HEK293T (cell line): Measurements from ENCODE around the gene SYT7.

ENCODE experiments used
- CTCF ChIA-PET: fragments of 350-600 bp; formaldehyde crosslinking; extraction: SDS; loops from one replicate; lab custom pipeline; 2021; ENCODE audit warnings: antibody characterized with exemption, inconsistent platforms; lab: Yijun Ruan, JAX
- POLR2A ChIA-PET: fragments of 350-600 bp; formaldehyde crosslinking; extraction: SDS; loops from one replicate; lab custom pipeline; 2020; ENCODE audit warnings: antibody characterized with exemption, inconsistent platforms; lab: Yijun Ruan, JAX
- DNase-seq: peaks from one replicate; pipeline ENCODE4 v3.0.0; 2012; ENCODE audit warnings: mixed read lengths; ENCODE audit errors: extremely low spot score
- ARNT ChIP-seq: fragments of 450-650 bp; IDR thresholded peaks from 2 replicates; pipeline ENCODE4 v1.6.1; 2017; ENCODE audit warnings: mild to moderate bottlenecking
- BHLHE40 ChIP-seq: fragments of 450-650 bp; IDR thresholded peaks from 2 replicates; pipeline ENCODE4 v1.6.1; 2016; ENCODE audit warnings: mild to moderate bottlenecking, moderate library complexity, borderline replicate concordance
- CTBP1 ChIP-seq: fragments of 450-650 bp; IDR thresholded peaks from 2 replicates; pipeline ENCODE4 v1.6.1; 2016; ENCODE audit warnings: borderline replicate concordance
- ELF4 ChIP-seq: fragments of 450-650 bp; IDR thresholded peaks from 2 replicates; pipeline ENCODE4 v1.6.1; 2017; ENCODE audit warnings: antibody characterized with exemption
- FOXA1 ChIP-seq: fragments of 450-650 bp; IDR thresholded peaks from 2 replicates; pipeline ENCODE4 v1.6.1; 2016; ENCODE audit warnings: mild to moderate bottlenecking
- FOXK2 ChIP-seq: fragments of 450-650 bp; IDR thresholded peaks from 2 replicates; pipeline ENCODE4 v1.6.1; 2016; ENCODE audit warnings: mild to moderate bottlenecking
- FOXM1 ChIP-seq: fragments of 450-650 bp; IDR thresholded peaks from 2 replicates; pipeline ENCODE4 v1.6.1; 2017; ENCODE audit warnings: mild to moderate bottlenecking, borderline replicate concordance
- HDGF ChIP-seq: fragments of 450-650 bp; IDR thresholded peaks from 2 replicates; pipeline ENCODE4 v1.6.1; 2017; ENCODE audit warnings: antibody characterized with exemption, borderline replicate concordance
- L3MBTL2 ChIP-seq: fragments of 450-650 bp; conservative IDR thresholded peaks from 2 replicates; pipeline ENCODE4 v1.6.1; 2016; ENCODE audit warnings: mild to moderate bottlenecking
- LEF1 ChIP-seq: fragments of 450-650 bp; IDR thresholded peaks from 2 replicates; pipeline ENCODE4 v1.6.1; 2017; ENCODE audit warnings: mild to moderate bottlenecking, borderline replicate concordance
- NFRKB ChIP-seq: fragments of 450-650 bp; IDR thresholded peaks from 2 replicates; pipeline ENCODE4 v1.6.1; 2016; ENCODE audit warnings: mild to moderate bottlenecking, moderate library complexity
- SP1 ChIP-seq: fragments of 450-650 bp; IDR thresholded peaks from 2 replicates; pipeline ENCODE4 v1.6.1; 2017
- SUZ12 ChIP-seq: fragments of 450-650 bp; IDR thresholded peaks from 2 replicates; pipeline ENCODE4 v1.6.1; 2016; ENCODE audit warnings: mild to moderate bottlenecking
- TARDBP ChIP-seq: fragments of 450-650 bp; IDR thresholded peaks from 2 replicates; pipeline ENCODE4 v1.6.1; 2016
- ZNF384 ChIP-seq: fragments of 450-650 bp; IDR thresholded peaks from 2 replicates; pipeline ENCODE4 v1.6.1; 2016
- TF ChIP-seq, protein P1 (sequence below): fragments of 450-650 bp; IDR thresholded peaks from 2 replicates; pipeline ENCODE4 v1.6.1; 2016

The SYT7 gene

DNA sequence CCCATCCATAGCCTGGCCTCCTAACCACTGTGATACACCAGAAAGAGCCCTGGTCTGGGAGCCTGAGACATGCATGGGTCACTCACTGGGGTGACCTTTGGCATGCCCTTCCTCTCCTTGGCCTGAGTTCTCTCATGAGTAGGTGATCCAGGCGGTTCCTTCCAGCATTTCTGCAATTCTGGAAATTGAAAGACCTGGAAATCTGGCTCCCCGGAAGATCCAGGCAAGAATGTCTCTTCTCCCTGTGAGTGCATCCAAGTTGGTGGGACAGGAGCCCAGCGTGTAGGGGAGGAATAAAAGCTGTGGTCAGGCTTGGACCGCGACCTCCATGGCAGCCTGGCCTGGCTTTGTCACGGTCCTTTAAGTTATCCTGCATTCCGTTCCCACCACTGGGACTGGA lies 16.1 kb upstream of the SYT7 start:
- no peak for DNase-seq
- TF ChIP-seq, protein P1, sequence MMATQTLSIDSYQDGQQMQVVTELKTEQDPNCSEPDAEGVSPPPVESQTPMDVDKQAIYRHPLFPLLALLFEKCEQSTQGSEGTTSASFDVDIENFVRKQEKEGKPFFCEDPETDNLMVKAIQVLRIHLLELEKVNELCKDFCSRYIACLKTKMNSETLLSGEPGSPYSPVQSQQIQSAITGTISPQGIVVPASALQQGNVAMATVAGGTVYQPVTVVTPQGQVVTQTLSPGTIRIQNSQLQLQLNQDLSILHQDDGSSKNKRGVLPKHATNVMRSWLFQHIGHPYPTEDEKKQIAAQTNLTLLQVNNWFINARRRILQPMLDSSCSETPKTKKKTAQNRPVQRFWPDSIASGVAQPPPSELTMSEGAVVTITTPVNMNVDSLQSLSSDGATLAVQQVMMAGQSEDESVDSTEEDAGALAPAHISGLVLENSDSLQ, result no peak
- no peak for TF ChIP-seq LEF1
- TF ChIP-seq ELF4, result no peak
- TF ChIP-seq CTBP1, result no peak
- no peak for TF ChIP-seq FOXM1
- TF ChIP-seq FOXA1, result no peak
- TF ChIP-seq ZNF384, result no peak
- TF ChIP-seq HDGF, result no peak
- ChIA-PET CTCF (no interaction called here), POLR2A (no interaction called here)

DNA sequence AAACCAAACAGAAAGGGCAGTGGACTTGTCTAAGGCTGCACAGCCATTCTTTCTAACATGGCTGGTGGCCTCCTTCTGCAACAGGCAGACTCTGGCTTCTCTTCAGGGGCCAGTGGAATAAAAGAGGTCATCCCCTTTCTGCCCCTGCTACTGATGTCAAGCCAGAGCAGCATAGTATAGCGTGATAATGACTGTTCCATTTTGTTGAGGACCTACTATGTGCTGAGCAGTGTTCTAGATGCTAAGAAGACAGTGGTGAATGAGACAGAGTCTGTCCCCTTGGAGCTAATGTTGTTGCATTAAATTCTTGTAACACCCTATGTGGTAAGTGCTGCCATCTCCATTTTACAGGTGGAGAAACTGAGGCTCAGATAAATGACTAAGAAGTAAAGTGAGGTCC lies 15.7 kb upstream of the SYT7 start:
- no peak for DNase-seq
- POLR2A ChIA-PET, result interaction anchor here (1.2 kb wide), 1 partner anchor 18 kb away, joined by 3 read pairs; no protein-coding TSS in a partner anchor
- TF ChIP-seq ELF4, result no peak
- no peak for TF ChIP-seq BHLHE40
- no peak for TF ChIP-seq L3MBTL2
- CTCF ChIA-PET, result no interaction called here

DNA sequence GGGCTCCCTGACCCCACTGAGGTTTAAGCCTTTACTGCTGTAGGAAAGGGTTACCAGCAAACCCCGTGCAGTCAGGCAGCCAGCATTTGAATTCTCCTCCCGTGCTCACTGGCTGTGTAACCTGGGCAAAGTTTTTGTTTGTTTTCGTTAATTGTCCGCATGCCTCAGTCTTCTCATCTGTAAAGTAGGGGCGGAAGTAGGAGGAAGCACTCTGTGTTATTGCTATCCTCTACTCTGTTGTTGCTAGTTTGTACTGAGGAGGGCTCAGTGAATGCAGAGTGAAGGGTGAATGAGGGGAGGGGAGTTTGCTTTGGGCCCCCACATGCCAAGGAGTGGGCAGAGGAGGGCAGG lies 14.0 kb upstream of the SYT7 start:
- TF ChIP-seq BHLHE40 (no peak), TARDBP (no peak), L3MBTL2 (no peak), ELF4 (no peak), FOXM1 (no peak), CTBP1 (no peak), HDGF (no peak), SP1 (no peak), SUZ12 (no peak), ARNT (no peak), FOXK2 (no peak), ZNF384 (no peak), LEF1 (no peak), NFRKB (no peak), FOXA1 (no peak)
- TF ChIP-seq, protein P1, result no peak
- no peak for DNase-seq
- ChIA-PET CTCF (no interaction called here), POLR2A (no interaction called here)

DNA sequence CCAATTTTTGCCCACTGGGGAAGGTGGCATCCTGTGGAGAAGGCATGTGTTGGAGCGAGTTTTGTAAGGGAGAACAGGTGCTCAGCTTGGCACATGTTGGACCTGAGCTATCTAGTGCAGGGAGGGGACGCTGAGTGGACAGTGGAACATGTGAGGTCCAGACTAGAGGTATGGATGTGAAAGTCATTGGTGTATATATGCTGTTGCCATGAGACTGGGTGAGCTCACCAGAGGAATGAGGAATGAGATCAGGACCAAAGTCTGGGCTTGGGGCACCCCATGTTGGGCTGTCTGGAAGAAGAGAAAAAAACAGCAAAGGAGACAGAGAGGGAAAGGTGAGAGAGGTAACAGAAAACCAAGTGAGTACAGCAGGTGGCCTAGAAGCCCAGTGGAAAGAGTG lies 12.3 kb upstream of the SYT7 start:
- ChIA-PET POLR2A (interaction anchor here (0.7 kb wide), 1 partner anchor 164 kb away, joined by 3 read pairs; no protein-coding TSS in a partner anchor), CTCF (no interaction called here)
- TF ChIP-seq ELF4, result no peak
- no peak for TF ChIP-seq FOXK2
- TF ChIP-seq SP1, result no peak
- no peak for TF ChIP-seq LEF1
- TF ChIP-seq NFRKB, result no peak
- no peak for TF ChIP-seq FOXA1
- TF ChIP-seq ZNF384, result no peak
- no peak for TF ChIP-seq FOXM1
- no peak for TF ChIP-seq ARNT
- no peak for TF ChIP-seq SUZ12
- TF ChIP-seq L3MBTL2, result no peak
- no peak for TF ChIP-seq HDGF
- no peak for TF ChIP-seq TARDBP
- no peak for TF ChIP-seq BHLHE40
- TF ChIP-seq CTBP1, result no peak
- TF ChIP-seq, protein P1, result no peak
- no peak for DNase-seq

DNA sequence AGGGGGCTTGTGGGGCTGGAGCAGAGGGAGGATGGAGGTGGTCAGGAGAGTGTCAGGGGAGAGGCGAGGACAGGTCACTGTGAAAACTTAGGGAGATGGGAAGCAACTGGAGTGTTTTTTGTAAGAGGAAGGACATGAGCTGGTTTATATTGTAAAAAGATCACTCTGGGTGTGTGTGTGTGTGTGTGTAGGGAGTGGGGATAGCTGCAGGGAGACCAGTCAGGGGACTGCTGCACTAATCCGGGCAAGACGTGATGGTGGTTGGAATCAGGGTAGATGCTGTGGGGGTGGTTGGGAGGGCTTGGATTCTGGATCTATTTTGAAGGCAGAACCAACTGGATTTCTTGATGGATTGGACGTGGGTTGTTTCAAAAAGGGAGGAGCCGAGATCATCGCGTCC lies 11.3 kb upstream of the SYT7 start:
- ChIA-PET CTCF (no interaction called here), POLR2A (no interaction called here)
- no peak for DNase-seq
- no peak for TF ChIP-seq ZNF384
- TF ChIP-seq TARDBP, result no peak
- no peak for TF ChIP-seq FOXM1
- TF ChIP-seq NFRKB, result no peak
- no peak for TF ChIP-seq ARNT
- no peak for TF ChIP-seq FOXA1
- TF ChIP-seq BHLHE40, result no peak
- no peak for TF ChIP-seq SP1
- TF ChIP-seq LEF1, result no peak
- no peak for TF ChIP-seq ELF4
- TF ChIP-seq, protein P1, result no peak
- TF ChIP-seq FOXK2, result no peak
- no peak for TF ChIP-seq CTBP1
- TF ChIP-seq L3MBTL2, result no peak

DNA sequence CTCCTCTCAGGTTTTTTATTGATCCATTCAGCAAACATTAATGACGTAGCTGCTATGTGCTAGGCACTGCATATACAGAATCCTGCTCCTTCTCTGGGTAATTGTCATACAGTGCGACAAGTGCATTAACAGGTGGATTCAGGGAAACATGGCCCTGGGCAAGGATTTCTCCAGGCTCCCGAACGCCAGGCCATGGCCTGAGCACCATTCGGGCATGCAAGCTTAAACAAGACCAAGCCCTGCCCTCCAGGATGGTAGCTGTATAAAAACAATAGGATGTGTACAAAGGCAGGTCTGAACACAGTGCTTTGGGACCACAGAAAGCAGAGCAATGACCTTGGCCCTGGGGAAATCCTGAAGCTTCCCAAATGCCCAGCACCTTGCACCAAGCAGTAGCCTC lies 9.1 kb upstream of the SYT7 start:
- CTCF ChIA-PET, result no interaction called here
- TF ChIP-seq, protein P1, result no peak
- no peak for TF ChIP-seq NFRKB
- TF ChIP-seq BHLHE40, result no peak
- no peak for TF ChIP-seq CTBP1
- no peak for TF ChIP-seq ZNF384
- no peak for TF ChIP-seq FOXA1
- no peak for TF ChIP-seq SUZ12
- POLR2A ChIA-PET, result no interaction called here
- no peak for DNase-seq
